AG08396 (cell line): Measurements from ENCODE around the gene UXS1.

ENCODE experiments used
- DNase-seq: peaks from one replicate; pipeline ENCODE4 v3.0.0; 2012; ENCODE audit warnings: low spot score, mixed read lengths

UXS1 gene

GRCh38 chr2:106109675-106110424, 84.3 kb downstream of the UXS1 start:
- no peak for DNase-seq

DNA sequence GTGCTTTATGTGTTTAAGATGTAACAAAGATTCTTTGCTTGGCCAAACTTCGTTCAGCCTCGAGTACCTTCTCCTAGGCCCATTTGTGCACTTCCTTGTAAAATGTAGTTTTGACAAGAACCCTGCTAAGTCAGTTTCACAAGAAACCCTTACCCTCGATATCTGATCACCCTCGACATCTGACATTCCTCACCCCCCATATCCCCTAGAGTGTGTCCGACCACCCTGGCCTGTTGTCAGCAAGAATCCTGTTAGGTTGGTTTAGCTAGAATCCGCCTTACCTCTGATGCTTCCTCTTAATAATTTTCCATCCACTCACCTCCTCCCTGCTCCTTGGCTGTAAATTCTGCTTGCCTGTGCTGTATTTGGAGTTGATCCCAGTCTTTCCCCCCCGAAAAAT, 85.3 kb downstream of the UXS1 start:
- DNase-seq: no peak

DNA sequence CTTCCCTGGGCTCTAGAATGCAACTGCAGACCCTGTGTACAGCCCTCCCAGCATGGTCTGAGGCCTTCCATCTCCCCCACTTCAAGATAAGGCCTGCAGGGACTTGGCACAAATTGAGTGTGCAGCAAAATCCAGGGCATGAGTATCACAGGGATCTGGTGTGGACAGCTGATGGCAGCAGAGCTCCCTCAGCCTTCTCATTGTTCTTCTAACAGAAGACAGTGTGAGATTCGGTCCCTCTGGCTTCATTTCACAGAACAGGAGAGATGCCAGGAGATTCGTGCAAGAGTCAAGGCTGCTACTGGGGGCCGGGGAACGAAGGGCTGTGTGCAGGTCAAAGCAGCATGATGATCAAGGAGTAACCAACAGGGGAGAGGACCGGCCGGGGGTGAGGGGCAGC, 85.8 kb downstream of the UXS1 start:
- peak; percentile 44 for DNase-seq

DNA sequence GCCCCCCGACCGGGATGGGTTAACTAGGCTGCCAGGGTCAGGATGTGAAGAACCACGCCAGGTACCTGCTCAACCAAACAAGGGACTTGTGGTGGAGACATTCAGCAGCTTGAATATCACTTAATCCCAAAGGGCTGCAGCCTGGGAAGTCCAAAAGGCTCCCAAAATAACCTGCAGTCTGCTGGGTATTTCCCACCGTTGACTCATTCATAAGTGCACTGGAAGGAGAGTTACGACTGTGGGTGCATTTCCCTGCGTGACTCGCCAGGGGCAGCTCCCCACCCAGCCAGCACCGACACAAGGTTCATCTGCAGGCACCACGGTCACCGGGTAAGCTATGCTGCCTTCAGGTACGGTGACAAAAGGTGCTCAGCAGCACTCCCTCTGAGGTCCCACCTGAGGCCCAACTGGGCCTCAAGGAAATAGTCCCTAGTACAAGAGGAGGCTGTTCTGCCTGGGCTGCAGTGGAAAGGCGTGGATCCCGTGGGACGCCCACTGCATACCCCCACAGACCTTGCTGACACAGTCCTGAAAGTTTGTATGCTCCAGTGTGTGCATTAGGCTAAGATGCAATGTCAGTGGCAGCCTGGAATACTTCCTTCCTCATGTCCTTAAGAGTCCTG, 86.5 kb downstream of the UXS1 start:
- no peak for DNase-seq

DNA sequence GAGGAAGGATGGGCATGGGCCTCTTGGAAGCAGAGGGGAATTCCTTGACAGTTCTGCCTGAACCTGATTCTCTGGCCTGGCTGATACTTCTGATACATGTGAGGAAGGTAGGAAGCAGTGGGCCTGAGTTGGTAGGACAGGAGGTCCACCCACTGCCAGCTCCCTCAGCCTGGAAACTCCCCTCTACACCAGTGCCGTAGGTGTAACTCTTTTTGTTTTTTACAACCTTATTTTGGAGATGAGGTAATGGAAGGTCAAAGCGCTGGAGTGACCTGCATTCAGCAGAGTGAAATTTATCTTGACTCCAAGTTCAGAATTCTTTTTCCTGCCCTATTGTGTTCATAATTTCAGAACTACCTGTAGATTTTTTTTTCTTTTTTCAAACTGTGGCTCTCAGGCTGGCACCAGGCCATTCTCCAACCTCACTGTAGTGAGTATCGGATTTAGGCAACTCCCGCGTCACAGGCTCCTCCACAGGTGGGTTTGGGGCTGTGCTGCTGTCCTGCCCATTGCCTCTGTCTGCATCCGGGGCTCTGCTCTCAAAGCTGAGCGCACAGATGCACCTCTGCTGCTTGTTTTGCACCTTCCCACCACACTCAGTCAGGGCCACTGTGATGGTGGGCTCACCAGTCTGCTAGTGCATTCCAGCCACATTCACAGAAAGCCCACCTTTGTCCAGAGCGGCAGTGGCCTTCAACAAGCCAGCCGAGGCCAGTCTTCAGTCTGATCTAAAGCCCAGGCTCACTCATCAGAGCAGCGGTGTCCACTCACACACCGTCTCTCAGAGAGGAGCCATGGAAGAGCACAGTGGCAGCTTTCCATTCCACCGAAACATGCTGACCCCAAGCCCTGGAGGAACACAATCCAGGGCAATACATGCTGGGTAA, 87.2 kb downstream of the UXS1 start:
- DNase-seq: no peak

DNA sequence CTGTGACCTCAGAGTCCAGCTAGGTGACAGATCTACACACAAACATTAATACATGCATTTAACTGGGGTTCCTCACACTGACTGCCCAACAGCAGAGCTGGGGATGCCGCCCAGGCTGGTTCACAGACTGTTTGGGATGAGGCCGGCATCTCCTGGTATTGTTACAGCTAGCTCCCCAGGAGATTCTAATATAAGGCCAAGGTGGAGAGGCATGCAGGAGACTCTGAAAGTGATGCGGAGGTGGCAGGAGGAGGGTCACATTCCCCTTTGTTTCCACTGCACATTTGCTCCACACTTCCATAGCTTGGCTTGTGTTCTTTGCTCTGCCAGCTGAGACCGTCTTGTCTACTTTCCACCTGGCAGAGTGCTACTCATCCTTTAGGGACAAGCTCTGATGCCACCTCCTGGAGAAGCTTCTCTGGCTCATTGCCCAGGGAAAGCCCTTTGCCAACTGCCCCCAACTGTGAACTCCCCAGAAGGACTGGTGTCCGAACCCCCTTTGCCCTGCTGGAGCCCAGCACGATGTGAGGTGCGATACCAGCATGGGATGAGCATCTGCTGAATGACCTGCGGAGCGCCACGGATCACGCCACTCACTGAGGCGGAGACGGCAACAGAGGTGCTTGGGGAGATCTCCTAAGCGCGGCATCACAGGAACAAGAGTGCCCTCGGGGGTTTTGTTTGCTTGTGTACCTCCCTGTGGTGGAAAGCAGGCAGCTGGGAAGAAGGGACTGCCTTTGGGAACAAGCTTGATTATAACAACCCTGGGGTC, 88.8 kb downstream of the UXS1 start:
- DNase-seq: no peak

DNA sequence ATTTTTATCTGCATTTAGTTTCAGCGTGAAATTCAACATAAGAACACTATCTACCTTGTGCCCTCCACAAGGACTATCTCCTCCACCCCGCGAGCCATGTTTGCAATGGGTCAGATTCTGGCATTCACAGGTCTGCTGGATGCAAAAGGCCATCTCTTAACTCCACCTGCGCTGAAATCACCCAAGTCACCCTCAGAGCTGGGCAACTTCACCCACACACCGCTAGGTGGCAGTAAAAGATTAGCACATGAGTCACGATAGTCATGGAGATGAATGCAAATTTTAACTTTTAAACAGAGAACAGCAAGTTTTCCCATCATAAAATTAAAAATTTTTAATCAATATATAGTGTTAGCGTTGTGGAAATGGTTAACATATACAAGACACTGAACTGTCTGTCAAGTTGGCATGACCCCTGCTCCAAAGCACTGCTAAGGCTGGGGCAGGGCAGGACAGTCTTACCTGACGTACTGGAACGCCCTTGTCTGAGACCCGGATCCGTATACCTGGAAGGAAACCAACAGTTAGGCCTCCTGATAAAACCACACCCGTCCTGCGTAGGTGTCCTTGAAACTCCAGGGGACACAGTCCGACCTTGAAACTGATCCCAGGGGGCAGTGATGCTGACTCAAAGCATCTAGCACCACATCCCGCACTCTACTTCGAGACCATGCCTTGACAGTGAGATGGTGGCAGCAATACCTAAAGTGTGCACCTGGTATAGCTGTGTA, 89.6 kb downstream of the UXS1 start:
- DNase-seq: peak; percentile 78

- no peak for DNase-seq
Observed at GRCh38 chr2:106099691-106100090, 94.4 kb downstream of the UXS1 start.

- DNase-seq: no peak
Observed at GRCh38 chr2:106098664-106099063, 95.4 kb downstream of the UXS1 start.

- DNase-seq: no peak
Observed at GRCh38 chr2:106098081-106098480, 96.0 kb downstream of the UXS1 start.

DNA sequence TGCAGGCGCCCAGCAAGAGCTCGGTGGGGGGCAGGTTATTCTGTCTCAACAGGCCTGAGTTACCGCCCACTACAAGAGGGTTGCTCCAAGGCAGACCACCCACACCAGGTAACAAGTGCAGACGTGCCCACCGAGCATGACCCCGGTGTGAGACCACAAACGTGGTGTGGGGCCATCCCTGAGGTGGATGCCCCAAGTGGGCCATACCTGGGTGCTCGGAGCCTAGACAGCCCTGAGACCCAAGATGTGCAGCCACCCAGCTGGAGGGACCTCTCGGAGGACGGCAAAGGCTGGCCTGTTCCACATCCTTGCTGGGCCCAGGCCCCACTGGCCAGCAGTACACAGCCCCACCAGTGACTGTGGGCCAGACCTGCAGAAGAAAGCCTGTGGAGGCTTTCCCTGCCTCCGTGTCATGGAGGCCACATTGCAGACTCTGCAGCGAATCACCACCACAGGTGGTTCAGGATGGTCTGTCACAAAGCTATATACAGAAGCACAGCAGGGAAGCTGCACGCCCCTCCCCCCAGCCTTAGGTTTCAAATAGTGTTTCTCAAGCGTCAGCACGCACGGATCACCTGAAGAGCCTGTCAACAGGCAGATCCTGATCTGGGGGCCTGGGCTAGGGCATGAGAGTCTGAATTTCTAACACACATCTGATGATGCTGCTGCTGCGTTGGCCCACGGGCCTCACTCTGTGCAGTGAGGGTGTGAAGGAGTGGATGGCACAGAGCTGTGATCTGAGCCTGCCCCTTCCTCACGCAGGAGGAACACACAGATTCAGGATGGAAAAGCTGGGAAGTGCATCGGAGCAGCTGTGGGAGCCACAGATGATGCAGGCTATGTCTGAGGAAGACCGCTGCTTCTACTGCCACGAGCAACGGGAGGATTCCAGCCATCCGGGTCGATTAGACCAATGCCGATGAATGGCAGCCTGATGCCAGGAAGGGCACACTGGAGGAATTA, 96.8 kb downstream of the UXS1 start:
- DNase-seq: no peak

DNA sequence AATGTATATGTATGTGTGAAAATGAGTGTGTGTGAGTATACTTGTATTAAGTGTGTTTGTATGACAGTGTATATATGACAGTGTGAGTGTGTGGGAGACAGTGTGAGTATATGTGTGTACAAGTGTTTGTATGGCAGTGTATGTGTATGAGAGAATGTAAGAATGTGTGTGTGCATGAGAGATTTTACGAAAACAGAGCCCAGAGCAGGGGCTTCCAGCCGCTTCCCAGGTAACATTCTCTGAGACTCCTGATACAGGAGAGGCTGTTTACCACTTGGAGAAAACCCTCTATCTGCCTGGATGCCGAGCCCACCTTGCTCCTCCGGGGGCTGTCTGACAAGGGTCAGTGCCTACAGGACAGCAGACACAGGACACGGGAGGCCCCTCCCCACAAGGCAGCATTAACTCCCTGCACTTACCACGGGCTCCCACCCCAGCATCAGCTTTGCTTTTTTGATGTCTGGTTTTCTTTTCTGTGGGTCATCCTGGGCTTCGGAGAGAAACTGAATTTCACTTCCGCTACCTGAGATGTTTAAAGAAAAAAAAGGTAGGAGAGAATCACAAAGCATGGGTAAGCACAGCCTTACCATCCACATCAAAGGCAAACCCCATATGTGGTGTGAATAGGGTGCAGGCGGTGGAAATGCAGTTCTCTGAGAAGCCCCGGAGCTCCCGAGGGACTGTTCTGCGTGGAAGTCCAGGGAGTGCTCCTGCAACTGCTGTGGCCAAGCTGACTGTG, 97.6 kb downstream of the UXS1 start:
- no peak for DNase-seq

DNA sequence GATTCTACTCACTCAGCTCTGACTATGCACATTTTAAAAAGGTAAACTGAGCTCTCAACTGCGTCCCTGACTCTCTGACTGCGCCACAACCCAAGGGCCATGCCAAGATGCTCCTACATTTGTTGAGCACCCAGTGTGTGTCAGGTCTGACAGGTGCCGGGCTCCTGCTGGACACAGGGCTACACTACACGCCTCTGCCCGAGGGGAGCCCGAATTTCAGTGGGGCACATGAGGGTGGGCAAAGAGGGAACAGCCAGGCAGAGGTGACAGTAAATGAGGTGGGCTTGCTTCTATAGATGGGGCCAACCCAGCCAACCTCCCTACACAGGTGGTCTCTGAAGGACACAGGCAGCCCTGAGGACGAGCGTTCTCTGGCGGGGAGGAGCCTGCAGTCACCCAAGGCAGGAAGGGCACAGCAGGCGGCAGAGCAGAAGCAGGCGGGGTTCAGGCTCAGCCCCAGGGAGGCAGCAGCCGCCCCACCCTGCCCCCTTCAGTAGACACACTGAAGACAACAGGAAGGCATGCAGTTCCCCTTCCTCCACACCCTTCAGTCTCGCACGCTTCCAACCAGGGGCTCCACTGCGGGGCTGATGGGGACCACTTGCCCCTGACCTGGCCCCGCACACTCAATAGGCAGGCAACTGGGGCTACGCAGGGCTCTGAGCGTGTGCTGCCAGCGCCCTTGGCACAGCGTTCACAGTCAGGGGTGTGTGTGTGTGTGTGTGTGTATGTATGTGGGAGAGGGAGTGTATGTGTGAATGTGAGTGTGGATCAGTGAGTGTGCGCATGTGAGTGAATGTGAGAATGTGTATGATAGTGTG, 98.4 kb downstream of the UXS1 start:
- no peak for DNase-seq

DNA sequence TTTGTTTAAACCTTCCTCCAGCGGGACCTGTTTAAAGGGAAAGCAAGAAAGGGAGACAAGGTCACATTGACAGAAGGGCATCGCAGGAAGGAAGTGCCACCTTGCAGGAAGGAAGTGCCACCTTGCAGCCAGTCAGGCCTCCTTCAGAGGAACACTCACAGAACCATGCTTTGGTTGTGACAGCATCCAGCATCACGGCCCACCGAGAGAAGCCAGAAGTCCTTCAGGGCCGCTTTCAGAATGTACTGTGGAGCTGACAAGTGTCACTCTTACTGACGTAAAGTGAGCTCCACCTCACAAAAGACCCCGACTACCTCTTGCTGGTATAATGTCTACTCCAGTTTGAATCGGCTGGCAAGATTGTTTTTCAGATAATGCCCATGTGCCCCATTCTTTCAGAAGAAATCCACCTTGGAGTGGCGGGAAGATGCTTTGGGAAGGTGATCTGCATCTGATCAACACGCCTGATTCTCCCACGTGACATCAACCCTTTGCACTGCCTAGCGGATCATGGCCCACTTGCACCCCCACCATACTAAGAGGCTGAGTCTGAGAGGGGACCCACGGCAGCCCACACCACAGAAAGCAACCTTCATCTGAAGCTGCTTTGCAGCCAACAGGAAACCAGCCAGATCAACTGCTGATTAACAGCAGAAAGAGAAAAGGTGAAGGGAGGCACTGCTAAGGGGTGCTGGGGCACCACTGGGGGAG, 99.8 kb downstream of the UXS1 start:
- no peak for DNase-seq

- no peak for DNase-seq
Observed at GRCh38 chr2:106090916-106091618, 103.0 kb downstream of the UXS1 start.

DNA sequence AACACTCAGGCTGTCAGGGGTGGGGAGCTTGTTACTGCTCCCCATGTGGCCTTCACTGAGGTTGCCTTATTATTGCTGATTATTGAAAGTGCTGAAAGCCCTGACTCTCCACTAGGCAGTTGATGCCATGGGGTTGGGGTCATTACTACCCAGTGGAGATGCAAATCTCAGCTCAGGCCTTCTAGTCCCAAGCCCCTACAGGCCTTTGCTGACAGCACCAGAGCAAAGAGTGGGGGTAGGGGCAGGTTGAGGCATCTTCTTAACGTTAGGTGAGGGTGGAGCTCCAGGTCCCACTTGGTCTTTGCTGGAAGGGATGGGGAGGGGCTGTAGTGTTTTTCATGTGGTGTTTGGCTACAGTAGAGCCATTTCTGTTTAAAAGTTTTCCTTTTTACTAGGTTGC, 104.5 kb downstream of the UXS1 start:
- no peak for DNase-seq

DNA sequence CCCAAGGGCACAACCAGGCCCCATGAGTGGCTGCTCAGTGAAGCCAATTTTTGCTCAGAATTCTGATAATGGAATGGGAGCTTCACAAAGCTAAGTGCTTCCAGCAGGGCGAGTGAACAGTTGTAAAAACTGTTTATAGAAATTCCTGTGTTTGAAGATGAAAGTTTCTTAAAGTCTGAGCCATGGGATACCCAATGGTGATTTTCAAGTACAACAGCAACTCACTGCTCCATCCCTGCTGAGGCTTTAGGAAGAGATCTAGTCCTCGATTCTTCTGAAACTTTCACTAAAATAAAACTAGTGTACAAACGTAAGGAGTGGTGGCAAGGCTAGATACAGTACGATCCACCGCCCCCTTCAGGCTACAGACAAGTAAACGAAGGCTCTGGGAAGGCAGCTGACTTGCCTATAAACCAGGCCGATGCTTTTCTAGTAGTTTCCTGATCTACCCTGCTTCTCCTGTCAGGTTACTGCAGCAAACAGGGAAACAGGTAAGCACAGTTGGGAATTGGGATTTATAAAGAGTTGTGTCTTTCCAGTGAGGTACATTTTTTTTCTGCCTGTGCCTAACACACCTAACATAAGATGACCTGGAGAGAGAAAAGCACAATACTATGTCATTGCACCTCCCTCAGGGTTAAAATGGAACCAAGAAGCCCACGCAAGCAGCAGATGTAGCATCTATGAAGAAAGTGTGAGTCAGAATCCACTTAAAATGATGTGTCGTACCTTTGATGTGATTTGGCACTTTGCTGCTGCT, 108.7 kb downstream of the UXS1 start:
- peak; percentile 40 for DNase-seq
